ENCODE measurements around the gene LIN28A. TPM values are rescaled to one million over a fixed set of nuclear protein-coding genes. Genes with fewer than 3 reads are reported as not detected.

The LIN28A gene
- polyA plus RNA-seq, 3 donors: not detected

DNA sequence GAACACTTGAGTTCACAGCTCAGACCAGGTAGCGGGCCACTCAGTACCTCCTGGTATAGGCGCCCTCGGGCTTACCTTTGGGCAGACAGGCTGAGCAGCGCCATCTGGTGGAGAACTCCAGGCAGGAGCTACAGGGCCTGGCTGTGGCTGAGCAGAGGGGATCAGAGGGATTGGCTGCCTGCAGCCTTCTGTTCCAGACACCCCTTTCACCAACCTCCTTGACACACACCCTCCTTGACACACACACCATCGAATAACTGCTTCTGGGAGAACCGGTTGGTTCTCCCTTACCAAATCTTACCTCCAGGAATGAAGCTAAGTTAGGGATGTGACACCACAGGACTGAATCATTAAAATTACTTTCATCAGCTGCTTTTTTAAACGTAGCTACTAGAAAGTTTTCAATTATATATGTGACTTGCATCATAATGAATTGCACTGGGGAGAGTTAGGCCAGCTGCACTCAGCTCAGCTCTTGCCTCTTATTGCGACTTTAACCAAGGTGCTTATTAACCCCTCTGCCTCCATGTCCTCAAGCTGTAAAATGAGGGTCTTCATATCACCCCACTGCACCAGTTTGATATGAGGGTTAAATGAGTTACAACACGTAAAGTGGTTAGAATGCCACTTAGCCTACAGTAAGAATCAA is 6.6 kb downstream of the LIN28A start:
- 19 to 28% (median 20%) methylated on average over 9 of the region's 9 CpGs for WGBS, 3 donors
- no peak overlapping the region for H3K27ac ChIP-seq (ENCODE audit: low read depth, low read length)

DNA sequence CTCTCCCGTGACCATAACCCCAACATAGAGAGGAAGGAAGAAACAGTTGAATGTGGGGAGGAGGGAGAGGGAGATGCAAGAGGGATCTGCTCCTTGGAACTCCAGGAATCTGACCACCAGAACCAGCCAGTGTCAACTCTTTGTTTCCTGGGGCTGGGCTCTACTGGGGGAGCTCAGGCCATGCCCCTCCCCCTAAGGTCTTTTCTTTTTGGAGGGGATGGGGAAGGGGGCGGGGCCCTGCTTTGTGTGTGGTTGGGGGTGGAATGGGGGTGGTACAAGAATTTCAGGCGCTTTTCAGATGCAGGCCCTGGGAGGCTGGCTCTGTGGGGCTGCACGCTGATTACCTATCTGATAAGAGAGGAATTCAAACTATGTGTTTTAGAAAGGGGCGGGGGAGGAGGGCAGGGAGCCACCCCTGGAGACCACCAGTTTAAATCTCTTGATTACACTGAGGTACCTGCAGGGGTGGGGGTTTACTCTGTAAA is 8.3 kb downstream of the LIN28A start:
- H3K27ac ChIP-seq (ENCODE audit: low read depth, low read length): no peak overlapping the region
- 28 to 50% (median 45%) methylated on average over 5 of the region's 5 CpGs for WGBS, 3 donors

DNA sequence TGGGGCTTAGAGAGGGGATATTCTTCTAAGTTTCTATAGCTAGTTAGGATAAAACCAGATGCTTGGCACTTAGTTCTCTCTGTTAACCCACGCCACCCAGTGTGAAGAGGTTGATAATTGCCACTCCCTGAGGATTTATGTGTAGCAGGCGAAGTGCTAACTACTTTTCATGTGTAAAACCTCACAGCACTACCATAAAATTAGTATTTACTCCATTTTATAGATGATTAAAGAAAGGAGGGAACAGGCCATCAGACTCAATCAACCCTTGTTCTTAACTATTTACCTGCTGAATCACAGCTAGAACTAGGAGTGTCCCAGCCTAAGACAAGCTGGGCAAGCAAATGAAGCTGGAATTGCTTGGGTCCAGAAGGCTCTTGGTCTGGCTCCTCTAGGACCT is 8.9 kb downstream of the LIN28A start:
- H3K27ac ChIP-seq (ENCODE audit: low read depth, low read length): no peak overlapping the region
- WGBS, 3 donors: 74 to 79% (median 78%) methylated on average over 2 of the region's 2 CpGs

DNA sequence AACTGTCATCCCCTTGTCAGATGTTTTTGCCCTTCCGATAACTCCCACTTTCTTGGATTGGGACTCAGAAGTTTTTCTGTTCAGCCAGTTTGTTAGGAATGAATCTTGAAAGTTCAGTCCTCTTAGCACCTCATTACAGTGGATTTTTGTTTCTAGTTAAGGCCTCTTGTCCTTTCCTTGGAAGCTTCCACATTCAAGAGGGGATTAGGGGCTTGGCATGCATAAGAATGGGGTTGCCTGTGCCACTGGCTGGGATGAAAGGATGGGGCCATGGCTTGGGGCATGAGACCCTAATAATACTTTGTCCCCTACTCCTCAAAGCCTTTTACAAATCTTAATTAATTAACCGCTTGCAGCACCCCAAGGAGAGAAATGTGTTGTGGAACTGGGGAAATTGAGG is 19.1 kb downstream of the LIN28A start:
- WGBS, 3 donors: 87 to 98% (median 89%) methylated on average over 2 of the region's 2 CpGs
- H3K27ac ChIP-seq (ENCODE audit: low read depth, low read length): no peak overlapping the region

DNA sequence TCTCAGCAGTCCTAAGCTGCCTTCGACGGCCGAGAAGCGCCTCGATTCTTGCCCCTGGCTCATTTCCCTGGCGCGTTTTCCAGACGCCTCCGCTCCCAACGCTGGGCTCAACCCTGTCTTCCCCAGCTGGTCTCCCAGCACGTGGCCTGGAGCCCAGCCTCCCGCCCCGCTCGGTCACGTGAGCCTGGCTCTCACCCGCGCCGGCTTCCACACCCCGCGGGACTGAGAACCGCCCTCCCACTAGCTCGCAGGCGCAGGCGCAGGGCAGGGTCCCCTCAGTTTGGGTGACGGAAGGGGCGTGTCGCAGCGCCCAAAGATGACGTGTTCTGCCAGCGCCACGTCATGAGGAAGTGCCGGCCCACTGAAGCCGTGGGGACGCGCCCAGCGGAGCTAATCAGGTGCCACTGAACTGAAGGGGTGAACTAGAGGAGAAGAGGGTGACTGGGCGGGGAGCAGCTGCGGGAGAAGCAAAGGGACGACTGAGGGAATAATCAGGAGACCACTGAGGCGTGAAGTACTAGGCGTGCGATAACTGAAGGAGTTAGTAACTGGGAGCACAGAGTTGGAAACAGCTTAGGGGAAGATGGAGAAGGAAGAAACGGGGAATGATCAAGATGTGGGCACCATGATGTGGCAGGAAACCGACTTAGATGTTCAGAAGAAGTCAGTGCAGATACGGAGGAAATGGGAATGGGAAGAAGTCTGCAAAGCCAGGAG is 21.5 kb downstream of the LIN28A start, which contains the start of gene DHDDS:
Gene DHDDS, plus strand, starts transcription at position 343 of the 717 bp plus-strand sequence. CDS start 625 bp downstream, outside the sequence.
- 0 to 1% (median 1%) methylated on average over 45 of the region's 45 CpGs for WGBS, 3 donors
- H3K27ac ChIP-seq (ENCODE audit: low read depth, low read length): no peak within 1 kb of the TSS

DNA sequence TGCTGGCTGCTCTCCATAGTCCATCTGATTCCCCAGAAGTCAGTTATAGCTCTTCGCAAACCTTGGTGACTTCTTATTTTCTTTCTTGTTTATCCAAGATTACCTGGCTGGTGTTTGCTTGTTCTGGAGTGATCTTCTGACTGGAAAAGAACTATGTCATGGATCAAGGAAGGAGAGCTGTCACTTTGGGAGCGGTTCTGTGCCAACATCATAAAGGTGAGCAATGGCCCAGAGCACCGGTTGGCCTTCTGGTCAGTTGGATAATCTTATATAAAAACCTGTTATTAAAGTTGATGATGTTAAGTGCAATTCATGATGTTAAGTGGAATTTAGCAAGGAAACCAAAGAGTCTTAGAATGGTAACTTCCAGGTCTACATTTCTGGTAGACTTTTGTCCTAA is 22.2 kb downstream of the LIN28A start:
- no peak overlapping the region for H3K27ac ChIP-seq (ENCODE audit: low read depth, low read length)
- WGBS, 3 donors: 30 to 48% (median 45%) methylated on average over 3 of the region's 3 CpGs

DNA sequence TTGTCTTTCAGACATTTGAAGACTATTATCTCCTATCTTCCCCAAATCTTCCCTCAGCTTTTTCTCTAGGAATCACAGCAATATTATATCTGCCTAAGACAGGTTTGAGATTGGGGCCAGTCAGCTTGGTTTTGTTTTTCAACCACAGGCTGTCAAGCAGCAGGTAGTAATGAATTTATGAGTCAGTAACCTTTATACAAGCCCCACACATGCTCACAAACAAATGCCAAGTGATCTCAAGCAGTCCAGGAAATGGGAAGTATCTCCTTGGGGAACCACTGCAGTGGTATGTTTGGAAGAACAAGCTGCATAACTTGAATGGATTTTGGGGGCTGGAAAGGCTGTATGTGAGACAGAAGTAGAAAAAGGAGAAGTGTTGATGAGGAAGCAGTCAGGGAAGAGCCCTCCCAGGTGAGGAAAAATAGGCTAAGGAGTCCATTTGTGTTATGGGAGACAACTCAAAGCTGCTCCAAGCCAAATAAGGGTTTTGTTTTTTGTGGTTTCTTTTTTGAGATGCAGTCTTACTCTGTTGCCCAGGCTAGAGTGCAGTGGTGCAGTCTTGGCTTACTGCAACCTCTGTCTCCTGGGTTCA is 23.6 kb downstream of the LIN28A start:
- H3K27ac ChIP-seq (ENCODE audit: low read depth, low read length): no peak overlapping the region

DNA sequence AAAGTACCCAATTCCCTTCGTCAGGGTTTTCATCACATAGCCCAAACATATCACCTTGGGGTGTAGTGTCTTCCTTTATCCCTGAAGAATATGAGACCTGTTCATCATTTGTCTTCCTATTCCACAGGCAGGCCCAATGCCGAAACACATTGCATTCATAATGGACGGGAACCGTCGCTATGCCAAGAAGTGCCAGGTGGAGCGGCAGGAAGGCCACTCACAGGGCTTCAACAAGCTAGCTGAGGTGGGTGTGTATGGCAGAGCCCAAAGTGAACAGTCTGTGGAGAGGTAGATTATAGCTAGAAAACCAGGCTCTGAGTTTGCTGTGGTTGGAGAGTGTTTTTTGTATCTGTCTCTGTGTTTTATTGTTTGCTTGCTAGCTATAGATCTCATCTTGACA is 27.4 kb downstream of the LIN28A start:
- H3K27ac ChIP-seq (ENCODE audit: low read depth, low read length): no peak overlapping the region
- WGBS, 3 donors: 94 to 97% (median 96%) methylated on average over 6 of the region's 6 CpGs

DNA sequence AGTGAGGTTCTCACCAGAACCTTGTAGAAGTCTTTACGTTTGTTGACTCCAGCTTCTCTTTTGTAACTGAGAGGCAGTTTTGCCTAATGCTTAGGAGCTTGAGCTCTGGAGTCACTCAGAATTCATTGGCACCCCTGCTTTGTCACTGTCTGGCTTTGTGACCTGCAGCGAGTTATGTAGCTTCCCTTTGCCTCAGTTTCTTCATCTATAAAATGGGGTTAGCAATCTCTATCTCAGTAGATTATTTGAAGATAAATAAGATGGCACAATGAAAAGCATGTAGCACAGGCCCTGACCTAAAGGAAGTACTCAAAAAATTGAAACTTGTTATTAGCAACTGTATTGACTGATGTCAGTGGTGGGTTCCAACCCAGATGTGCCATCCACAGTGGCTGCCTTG is 29.6 kb downstream of the LIN28A start:
- 92 to 100% (median 96%) methylated on average over 2 of the region's 2 CpGs for WGBS, 3 donors

DNA sequence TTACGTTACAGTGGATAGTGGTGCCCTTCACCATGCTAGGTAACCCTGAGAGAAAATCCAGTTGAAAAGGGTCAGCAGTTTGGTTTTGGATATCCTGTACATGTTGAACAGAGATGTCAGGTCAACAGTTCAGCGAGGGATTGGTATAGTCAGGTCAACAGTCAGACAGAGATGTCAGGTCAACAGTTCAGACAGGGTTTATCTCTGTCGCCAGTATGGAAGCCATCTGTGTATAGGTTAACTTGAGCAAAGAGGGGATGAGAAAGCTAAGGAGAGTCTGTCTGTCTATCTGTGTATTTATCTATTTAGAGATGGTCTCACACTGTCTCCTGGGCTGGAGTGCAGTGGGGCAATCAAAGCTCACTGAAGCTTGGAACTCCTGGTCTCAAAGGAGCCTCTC is 39.3 kb downstream of the LIN28A start:
- WGBS, 3 donors: 89 to 98% (median 94%) methylated on average over 3 of the region's 3 CpGs
- H3K27ac ChIP-seq (ENCODE audit: low read depth, low read length): no peak overlapping the region

More for the DNA sequence above, 29.6 kb downstream of the LIN28A start:
- no peak overlapping the region for H3K27ac ChIP-seq (ENCODE audit: low read depth, low read length)

DNA sequence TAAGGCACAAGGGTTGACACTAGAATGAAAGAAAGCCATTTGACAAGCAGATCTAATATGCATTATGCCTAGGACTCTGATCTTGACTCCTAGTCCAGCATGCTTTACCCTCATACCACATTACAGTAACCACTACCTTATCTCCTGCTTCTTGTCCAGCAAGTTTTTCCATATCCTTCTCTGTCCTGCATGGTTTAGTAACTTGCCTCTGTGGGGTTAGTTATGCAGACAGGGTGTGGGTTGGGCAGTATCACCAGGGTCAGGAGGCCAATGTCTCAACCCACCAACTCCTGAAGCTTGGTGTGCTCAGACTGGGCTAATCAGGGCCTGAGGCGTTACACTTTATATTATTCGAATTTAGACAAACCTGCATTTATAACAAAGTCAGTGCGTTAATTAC is 40.3 kb downstream of the LIN28A start:
- 83 to 96% (median 95%) methylated on average over 3 of the region's 3 CpGs for WGBS, 3 donors
- H3K27ac ChIP-seq (ENCODE audit: low read depth, low read length): no peak overlapping the region

DNA sequence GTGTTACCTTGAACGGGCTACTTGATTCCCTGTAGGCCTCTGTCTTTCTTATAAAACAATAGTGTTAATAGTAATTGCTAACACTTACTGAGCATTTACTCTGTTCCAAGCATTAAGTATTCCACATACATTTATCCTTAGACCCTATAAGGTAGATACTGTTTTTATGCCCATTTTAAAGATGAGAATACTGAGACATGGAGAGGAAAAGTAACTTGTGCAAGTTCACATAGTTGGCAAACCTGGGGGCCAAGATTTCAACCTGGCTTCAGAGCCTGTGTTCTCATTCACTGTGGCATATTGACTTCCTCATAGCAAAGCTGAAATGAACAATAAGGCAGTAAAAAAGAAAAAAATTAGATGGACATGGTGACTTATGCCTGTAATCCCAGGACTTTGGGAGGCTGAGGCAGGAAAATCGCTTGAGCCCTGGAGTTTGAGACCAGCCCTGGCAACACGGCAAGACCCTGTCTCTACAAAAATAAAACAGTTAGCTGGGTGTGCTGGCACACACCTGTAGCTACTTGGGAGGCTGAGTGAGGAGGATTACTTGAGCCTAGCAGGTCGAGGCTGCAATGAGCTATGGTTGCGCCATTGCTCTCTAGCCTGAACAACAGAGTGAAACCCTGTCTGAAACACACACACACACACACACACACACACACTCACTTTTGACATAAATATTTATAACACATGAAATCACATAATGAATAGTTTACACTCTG is 42.0 kb downstream of the LIN28A start:
- no peak overlapping the region for H3K27ac ChIP-seq (ENCODE audit: low read depth, low read length)
- 96 to 97% (median 97%) methylated on average over 5 of the region's 5 CpGs for WGBS, 3 donors

DNA sequence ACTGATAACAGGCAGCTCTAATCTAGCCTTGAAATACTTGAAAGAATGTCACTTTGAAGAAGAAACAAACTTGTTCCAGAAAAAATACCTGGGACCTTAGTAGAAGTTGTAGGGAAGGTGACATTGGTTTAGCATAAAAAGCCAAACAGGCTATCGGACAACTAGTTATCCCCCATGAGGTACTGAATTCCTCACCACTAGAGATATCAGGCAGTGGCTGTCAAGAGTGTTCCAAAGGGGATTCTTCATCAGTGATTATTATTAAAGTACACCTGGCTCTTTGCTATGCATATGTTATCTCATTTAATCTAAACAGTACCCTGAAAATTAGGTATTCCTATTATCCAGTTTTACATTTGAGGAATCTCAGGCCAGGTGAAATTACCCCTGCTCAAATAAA is 48.5 kb downstream of the LIN28A start:
- no peak overlapping the region for H3K27ac ChIP-seq (ENCODE audit: low read depth, low read length)
- WGBS, 3 donors: 90 to 95% (median 95%) methylated on average over 1 of the region's 1 CpG

DNA sequence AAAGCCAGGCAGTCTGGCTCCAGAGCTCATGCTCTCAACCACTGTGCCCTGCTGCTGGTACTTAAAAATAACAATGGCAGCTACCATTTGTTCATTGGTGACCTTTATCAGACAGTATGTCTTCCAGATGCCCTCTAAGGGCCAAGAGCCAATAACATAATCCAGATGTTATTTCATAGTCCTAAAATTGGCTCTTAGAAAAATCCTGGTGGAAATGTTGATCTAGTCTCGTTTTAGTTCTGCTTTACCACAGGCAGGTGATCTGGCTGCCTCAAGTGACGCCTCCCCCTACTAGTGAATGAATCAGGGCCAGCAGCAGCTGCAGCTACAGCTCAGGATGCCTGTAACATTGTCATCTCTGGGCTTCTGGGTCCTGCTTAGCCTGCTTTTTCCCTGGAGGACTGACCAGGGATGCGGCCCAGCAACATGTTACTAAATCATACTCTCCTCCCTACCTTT is 49.0 kb downstream of the LIN28A start:
- WGBS, 3 donors: 78 to 85% (median 82%) methylated on average over 3 of the region's 3 CpGs
- H3K27ac ChIP-seq (ENCODE audit: low read depth, low read length): no peak overlapping the region

DNA sequence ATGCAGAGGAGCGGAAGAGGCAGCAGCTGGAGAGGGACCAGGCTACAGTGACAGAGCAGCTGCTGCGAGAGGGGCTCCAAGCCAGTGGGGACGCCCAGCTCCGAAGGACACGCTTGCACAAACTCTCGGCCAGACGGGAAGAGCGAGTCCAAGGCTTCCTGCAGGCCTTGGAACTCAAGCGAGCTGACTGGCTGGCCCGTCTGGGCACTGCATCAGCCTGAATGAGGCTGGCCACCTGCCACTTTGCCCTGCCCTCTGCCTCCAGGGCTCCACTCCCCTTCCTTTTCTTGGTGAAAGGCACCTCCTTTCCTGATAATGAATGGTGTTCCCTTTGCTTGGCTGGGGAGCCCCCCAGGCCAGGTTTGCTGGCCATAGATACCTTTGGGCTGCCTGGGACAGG is 58.3 kb downstream of the LIN28A start:
- no peak overlapping the region for H3K27ac ChIP-seq (ENCODE audit: low read depth, low read length)
- WGBS, 3 donors: 70 to 81% (median 81%) methylated on average over 10 of the region's 10 CpGs

DNA sequence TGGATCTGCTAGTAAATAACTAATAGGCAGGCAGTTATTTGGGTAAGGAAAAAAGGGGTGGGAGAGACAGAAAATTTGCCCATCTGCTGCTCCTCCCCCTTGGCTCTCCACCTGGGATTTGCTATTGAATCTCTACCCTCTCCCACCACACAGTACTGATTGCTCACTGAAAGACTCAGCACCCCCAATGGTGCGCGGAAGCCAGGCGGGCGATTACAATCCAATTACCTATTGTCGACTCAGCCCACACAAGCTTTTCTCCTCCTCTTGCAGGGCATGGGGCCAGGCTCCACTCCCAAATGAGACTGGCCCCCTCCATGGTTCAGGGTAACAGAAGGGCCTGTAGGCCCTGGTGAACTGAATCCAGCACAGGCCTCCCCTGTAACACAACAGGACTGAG is 58.9 kb downstream of the LIN28A start:
- 84 to 95% (median 91%) methylated on average over 5 of the region's 5 CpGs for WGBS, 3 donors
- no peak overlapping the region for H3K27ac ChIP-seq (ENCODE audit: low read depth, low read length)

DNA sequence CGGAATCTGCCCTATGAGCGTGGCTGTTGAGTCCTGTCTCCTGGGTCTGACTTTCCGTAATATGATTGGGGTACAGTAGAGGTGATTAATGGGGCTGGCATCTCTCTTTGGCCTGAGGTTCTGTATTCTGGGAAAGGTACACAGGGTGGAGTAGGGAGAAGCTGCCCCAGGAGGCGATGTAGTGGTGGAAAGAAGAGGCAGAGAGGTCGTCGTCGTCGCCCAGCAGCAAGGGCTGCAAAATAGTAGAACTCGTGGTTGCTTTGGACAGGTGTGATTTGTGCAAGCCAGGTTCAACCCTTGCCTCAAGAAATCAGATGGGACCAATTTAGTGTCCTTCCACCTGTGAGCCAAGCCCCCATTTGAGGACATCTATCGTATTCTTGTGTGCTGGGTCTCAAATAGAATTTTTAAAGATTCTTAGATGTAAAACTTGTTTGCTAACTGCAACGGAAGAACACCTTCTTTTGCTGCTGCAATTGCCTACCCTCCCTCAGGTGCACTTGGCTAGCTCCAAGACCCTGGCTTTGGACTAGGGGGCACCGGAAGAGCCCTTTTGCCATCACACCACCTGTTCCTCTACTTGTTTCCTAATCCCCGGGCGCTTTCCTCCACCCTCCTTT is 60.4 kb downstream of the LIN28A start:
- WGBS, 3 donors: 31 to 45% (median 32%) methylated on average over 14 of the region's 14 CpGs
- H3K27ac ChIP-seq (ENCODE audit: low read depth, low read length): no peak overlapping the region

DNA sequence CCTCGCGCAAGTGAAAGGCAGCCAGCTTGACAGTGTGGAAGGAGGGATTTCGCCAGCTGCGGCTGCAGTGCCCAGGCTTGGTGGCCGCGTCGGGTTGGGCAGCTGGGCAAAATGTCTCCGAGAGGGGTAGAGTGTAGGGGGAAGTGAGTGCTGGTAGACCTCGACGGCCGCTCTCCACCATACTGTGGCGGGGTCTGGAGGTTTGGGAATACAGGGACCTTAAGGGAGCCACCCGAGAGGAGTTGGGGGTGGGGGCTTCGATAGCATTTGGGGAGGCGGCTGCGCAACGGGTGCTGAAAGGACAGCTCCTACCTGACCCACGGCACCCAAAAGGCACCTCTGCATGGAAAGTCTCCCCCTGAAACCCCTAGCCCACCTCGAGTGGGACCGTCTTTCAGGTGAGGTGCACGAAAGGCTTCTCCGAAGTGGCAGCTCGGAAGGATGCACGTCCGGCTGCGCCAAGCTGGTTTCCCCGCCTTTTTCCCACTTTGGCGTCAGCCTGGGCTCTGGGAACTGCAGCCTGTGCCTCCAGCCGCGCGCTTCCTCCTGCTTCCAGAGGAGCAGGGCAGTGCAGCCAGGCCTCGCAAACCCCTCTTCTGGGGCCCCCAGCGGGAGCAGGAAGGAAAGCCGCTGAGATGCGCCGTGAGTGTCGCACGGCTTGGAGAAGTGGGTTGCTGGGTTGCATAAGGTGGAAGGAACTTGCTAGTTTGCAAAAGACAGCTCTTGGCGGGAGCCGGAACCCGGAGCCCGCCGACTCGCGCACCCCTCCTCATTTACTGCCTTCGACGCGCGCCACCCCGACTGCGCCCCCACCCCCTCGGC is 61.1 kb downstream of the LIN28A start:
- no peak overlapping the region for H3K27ac ChIP-seq (ENCODE audit: low read depth, low read length)
- 0 to 1% (median 1%) methylated on average over 49 to 52 of the region's 52 CpGs for WGBS, 3 donors
